ENCODE data around the gene KLK14.

The KLK14 gene

GRCh38 chr19:51108066-51108804, 25.5 kb upstream of the KLK14 start, which contains the start of gene CTU1:
Gene CTU1, minus strand, starts transcription at chr19:51108409. Its CDS starts 3,840 bp downstream, at chr19:51104569.
- DNase-seq (ENCODE audit: low spot score) = peak; percentile 99

- peak; percentile 21 for DNase-seq (ENCODE audit: low spot score)
These were observed 24.8 kb upstream of the KLK14 start for GRCh38 chr19:51107406-51108065.

- no peak for DNase-seq (ENCODE audit: low spot score)
These were observed 21.2 kb upstream of the KLK14 start for GRCh38 chr19:51103926-51104341.

DNA sequence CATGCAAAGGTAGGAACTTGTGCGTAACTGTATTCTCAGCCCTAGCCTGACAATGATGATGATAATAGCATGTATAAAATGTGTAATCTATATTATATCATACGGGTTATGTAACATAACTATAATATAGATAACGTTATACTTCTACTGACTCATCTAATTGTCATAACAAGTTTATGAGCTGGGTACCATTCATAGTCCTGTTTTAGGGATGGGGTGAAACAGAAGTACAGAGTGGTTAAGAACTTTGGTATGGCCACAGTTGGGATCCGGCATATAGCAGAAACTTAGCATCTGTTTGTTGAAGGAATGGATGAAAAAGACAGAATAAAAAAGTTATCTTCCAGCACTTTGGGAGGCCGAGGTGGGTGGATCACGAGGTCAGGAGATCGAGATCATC, 20.3 kb upstream of the KLK14 start:
- DNase-seq (ENCODE audit: low spot score) = no peak

DNA sequence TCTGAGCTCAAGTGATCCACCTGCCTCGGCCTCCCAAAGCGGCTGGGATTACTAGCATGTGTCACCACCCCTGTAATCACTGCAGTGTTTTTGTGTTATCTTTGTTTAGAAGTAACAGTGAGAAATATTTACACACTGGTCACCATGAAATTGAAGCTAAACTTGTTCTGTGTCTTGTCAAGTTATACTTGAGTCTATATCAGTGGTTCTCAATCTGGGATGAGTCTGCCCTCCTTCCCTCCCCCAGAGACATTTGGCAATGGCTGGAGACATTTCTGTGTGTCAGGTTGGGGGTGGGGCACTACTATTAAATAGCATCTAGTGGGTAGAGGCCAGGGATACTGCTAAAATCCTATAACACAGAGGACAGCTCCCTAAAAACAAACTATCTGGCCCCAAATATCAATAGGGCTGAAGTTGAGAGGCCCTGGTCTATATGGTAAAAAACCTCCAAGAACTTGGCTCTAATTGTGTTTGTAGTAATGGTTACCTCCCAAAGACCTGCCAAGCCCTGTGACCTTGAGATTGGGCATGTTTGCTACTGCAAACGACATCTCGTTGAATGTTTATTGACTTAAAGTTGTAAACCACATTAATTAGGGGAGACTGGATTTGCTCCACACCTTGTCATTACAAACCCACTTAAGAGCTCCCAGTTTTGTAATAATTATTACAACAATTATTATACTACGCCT, 18.6 kb upstream of the KLK14 start:
- DNase-seq (ENCODE audit: low spot score) = no peak

- DNase-seq (ENCODE audit: low spot score) = no peak
These were observed 17.9 kb upstream of the KLK14 start for GRCh38 chr19:51100601-51101000.

- no peak for DNase-seq (ENCODE audit: low spot score)
These were observed 16.3 kb upstream of the KLK14 start for GRCh38 chr19:51099047-51099382.

DNA sequence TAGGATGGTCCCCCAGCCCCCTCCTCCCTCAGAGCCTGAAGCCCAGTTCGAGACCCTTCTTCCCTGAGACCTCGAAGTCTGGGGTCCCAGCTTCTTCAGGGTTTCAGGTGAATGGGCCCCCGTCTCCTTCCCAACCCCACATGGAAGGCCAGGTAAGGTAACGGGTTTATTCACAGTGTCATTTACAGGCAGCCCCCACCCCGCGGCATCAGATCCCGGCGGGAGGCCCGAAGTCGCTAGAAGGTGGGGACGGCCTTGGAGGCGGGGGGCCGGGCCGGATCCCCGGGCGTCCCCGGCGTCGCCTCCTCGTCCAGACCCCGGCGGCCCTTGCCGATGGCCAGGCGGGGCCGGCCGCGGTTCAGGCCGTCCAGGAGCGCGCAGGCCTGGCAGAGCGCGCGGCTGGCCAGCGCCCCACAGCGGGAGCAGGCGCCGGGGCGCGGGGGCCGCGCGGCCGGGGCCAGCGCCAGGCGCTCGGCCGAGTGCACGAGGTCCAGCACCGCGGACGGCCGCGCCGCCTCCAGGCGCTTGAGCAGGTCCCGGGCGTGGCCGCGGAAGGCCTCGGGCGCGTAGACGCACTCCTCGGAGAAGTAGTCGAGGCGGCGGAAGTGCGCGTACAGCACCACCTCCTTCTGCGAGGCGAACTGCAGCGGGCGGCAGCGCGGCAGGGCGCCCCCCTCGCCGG, 15.8 kb upstream of the KLK14 start:
- DNase-seq (ENCODE audit: low spot score) = no peak

DNA sequence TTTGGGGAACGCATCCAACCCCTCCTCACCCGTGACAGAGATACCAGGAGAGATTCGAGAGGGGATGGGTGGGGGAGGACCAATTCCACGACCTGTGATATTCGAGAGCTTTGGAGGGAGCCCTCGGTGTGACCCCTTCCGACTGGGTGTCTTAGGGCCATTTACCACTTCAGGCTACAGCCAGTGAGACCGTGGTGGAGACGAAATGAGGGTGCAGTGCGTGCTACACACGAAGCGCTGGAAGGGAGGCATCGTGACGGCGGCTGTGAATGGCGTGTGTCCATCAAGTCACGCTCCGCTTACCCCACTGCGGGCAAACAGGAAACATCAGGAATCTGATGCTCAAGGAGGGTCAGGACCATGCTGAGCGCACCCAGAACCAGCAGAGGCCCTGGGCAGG, 15.1 kb upstream of the KLK14 start:
- DNase-seq (ENCODE audit: low spot score) = no peak

DNA sequence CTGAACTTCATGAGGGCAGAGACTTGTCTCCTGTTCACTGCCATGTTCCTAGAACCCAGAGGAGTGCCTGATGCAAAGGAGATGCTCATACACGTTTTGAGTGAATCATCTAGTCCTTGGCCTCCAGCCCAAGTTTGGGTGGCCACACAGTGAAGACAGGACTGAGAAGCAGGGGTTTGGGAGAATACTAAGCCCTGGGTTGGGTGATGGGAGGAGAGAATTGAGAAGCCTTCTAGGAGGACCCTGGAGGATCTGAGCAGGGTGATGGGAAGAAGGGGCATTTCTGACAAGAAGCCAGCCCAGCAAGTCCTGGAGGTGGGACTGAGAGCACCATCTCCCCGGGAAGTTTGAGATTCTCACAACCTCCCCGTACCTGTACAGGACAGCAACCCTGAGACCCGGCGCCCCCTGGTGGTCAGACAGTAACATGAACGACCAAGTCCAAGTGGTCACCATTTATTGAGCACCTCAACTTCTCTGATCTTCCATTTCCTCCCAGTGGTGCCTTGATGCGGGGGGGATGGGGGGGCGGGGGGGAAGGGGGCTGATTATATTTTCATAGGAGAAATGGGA, 14.6 kb upstream of the KLK14 start:
- DNase-seq (ENCODE audit: low spot score) = peak; percentile 65

DNA sequence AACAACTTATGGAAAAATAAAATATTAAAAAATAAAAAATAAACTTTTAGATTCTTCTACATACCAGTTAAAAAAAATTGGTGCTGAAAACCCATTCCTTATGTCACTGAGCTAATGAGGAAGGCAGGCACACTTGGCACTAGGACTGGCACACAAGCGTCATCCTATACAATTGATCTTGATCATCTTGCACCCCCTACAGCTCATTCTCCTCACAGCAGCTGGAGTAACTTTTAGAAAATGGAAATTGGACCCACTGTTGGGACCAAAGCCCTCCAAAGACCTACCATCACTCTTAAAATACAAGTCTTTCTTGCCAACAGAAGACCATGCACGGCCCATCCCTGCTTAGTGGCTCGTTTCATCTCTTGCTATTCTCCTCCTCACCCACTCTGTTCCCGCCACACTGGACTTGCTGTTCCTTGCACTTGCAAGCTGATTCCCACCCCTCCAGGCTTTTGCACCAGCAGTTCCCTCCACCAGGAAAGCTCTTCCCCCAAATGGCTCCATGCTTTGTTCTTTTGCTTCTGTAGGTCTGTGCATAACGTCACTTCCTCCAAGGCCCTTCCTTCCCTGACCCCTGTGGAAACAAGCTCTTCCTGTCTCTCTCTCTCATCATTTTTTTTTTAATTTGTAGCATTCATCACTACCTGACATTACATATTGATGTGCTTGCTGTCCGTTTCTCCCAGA, 13.9 kb upstream of the KLK14 start:
- no peak for DNase-seq (ENCODE audit: low spot score)

DNA sequence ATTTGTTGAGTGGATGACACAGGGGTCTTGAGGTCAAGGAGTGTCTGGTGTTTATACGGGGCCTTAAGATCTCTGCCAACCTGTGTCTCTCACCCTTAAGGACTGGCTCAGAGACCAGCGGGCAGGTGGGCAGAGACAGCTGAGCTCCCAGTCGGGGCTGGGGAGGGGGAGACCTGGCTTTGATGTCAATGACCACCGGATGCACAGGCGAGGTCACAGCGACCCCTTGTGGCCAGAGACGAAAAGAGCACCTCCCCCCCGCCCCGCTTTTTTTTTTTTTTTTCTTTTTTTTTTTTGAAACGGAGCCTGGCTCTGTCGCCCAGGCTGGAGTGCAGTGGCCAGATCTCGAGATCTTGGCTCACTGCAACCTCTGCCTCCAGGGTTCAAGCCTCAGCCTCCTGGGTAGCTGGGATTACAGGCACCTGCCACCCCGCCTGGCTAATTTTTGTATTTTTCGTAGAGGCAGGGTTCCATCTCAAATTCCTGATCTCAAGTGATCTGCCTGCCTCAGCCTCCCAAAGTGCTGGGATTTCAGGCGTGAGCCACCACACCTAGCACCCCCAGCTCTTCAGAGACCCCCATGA, 12.1 kb upstream of the KLK14 start:
- peak; percentile 46 for DNase-seq (ENCODE audit: low spot score)

DNA sequence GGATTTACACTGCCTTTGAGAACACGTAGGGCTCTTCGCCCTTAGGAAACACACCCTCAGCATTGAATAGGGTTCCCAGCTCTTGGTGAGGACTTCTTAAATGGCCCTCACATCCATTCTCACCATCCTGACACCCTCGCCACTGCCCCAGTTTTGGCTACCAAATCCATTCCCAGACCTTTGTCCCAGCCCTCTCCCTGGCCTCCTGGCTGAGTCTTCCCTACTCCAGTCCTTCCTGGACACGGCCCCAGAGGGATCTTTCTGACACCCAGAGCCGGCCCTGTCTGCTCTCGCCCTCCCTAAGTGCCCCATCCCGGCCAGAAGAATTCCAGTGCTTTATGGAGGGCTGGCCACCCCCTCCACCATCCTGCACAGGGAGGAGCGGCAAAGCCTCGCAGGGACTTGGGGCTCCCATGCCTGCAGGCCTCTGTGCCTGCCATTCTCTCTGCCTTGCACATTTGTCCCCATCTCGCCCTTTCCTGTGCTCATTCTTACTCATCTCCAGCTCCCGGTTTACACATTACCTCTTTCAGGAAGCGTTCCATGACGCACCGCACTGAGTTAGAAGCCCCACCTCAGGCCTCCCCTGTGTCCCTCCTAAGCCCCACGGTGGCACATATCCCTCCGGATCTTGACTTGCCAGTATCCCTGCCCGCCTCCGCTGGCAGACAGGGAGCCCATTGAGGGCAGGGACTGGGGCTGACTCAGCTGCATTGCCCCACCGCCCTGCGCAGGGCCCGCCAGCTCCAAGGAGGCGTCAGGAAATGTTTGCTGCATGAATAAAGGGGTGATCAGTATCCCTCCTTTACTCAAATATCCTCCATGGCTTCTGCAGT, 11.0 kb upstream of the KLK14 start:
- no peak for DNase-seq (ENCODE audit: low spot score)

GRCh38 chr19:51093101-51093500, 10.4 kb upstream of the KLK14 start:
- DNase-seq (ENCODE audit: low spot score) = no peak

- DNase-seq (ENCODE audit: low spot score) = no peak
These were observed 9.5 kb upstream of the KLK14 start for GRCh38 chr19:51091895-51092873.

GRCh38 chr19:51091126-51091525, 8.4 kb upstream of the KLK14 start:
- no peak for DNase-seq (ENCODE audit: low spot score)

GRCh38 chr19:51090471-51090870, 7.8 kb upstream of the KLK14 start:
- no peak for DNase-seq (ENCODE audit: low spot score)

GRCh38 chr19:51089786-51090185, 7.1 kb upstream of the KLK14 start:
- no peak for DNase-seq (ENCODE audit: low spot score)

All from AG08395 (cell line).